Esophagus squamous epithelium (tissue), 5 donors: ENCODE data around the gene ARID3A. TPM values are rescaled to one million over a fixed set of nuclear protein-coding genes. Genes with fewer than 3 reads are reported as not detected.

Experiments used
- DNase-seq: peaks from one replicate; lab custom pipeline; 2025; lab: John Stamatoyannopoulos, UW
- H3K27ac ChIP-seq, 4 donors: fragments of 200-600 bp; sonication (generic); one replicate each; pipeline ENCODE4 v1.5.1; 2016 to 2019; ENCODE audit warnings: mild to moderate bottlenecking in 1 of 4
- H3K27me3 ChIP-seq, 4 donors: fragments of 200-600 bp; sonication (generic); 1 replicate in 3 of 4; 2 replicates in 1 of 4; pipeline versions ENCODE4 v1.5.1 to v1.6.0; 2017 to 2021; ENCODE audit warnings: antibody characterized with exemption in 1 of 4
- H3K36me3 ChIP-seq, 3 donors: fragments of 200-600 bp; sonication (generic); one replicate each; pipeline ENCODE4 v1.5.1; 2016 to 2019
- H3K4me1 ChIP-seq, 3 donors: fragments of 200-600 bp; sonication (generic); one replicate each; pipeline ENCODE4 v1.5.1; 2017 to 2019
- H3K4me3 ChIP-seq, 4 donors: fragments of 200-600 bp; sonication (generic); 1 replicate in 3 of 4; 2 replicates in 1 of 4; pipeline ENCODE4 v1.5.1; 2016 to 2019; ENCODE audit warnings: mild to moderate bottlenecking in 2 of 4, moderate library complexity in 1 of 4
- H3K9me3 ChIP-seq, 3 donors: fragments of 200-600 bp; sonication (generic); one replicate each; pipeline ENCODE4 v1.5.1; 2016 to 2019
- CTCF ChIP-seq, 6 experiments: fragments of 450-650 bp in 4 of 6; fragments of 200-600 bp in 2 of 6; sonication (generic) in 2 of 6; IDR thresholded peaks; one replicate each; pipeline ENCODE4 v1.5.1; 2016 to 2019; ENCODE audit warnings: antibody characterized with exemption in 6 of 6, mild to moderate bottlenecking in 4 of 6, moderate library complexity in 4 of 6
- POLR2A ChIP-seq, 4 donors: fragments of 450-650 bp; IDR thresholded peaks; one replicate each; pipeline ENCODE4 v1.6.1; 2017; ENCODE audit warnings: antibody characterized with exemption in 4 of 4, mild to moderate bottlenecking in 4 of 4, moderate library complexity in 3 of 4
- WGBS, 2 donors: methylation state at CpG; one replicate each; pipeline ENCODE4 v1.1.5; 2018; 5-methylcytosine and 5-hydroxymethylcytosine counted together
- intact Hi-C: fragments of 100-400 bp; cut with DNase I; formaldehyde crosslinking; loops from one replicate; pipeline ENCODE4 v1.15.0; 2022
- total RNA-seq, 4 donors: library from RNA; depleted of rRNA; stranded (reverse); fragments of >200 nt; gene quantifications; one replicate each; pipeline ENCODE4 v1.1.0, GENCODE V29; 2016
- donor health status: DM: yes; HTN: yes; CAD: no.

ARID3A gene
- total RNA-seq, 4 donors from 2014 or later, result 3.0 to 6.6 (median 4.7) TPM

- H3K4me3 ChIP-seq, result no peak overlapping the region
- no peak overlapping the region for H3K27ac ChIP-seq
- H3K9me3 ChIP-seq, result peaks cover 0 to 11% (median 7%) of the 10 kb centered on the region in 3 donors
- intact Hi-C loops, result loop anchor here (10.0 kb wide), 1 partner anchor 207 kb away; no protein-coding TSS in a partner anchor
- peaks cover 10 to 48% (median 14%) of the 10 kb centered on the region in 3 donors for H3K36me3 ChIP-seq
- no peak for TF ChIP-seq POLR2A (IDR thresholded peaks at IDR 0.05)
- no peak for TF ChIP-seq CTCF (IDR thresholded peaks at IDR 0.05)
- WGBS, 2 donors, result 89 to 95% methylated on average over 6 of the region's 6 CpGs
- no peaks in the 10 kb centered on the region for H3K4me1 ChIP-seq
- peaks cover 0 to 4% (median 0%) of the 10 kb centered on the region in 4 donors for H3K27me3 ChIP-seq
- DNase-seq, result no peak
These were observed 46.4 kb downstream of the ARID3A start for GRCh38 chr19:972281-972680.

GRCh38 chr19:973726-974563 is 48.1 kb downstream of the ARID3A start:
- H3K9me3 ChIP-seq, result peaks cover 0 to 11% (median 7%) of the 10 kb centered on the region in 3 donors
- intact Hi-C loops, result loop anchor here (10.0 kb wide), 1 partner anchor 209 kb away; no protein-coding TSS in a partner anchor
- peaks cover 0 to 4% (median 0%) of the 10 kb centered on the region in 4 donors for H3K27me3 ChIP-seq
- H3K27ac ChIP-seq, result no peak overlapping the region
- H3K36me3 ChIP-seq, result peaks cover 10 to 34% (median 14%) of the 10 kb centered on the region in 3 donors
- TF ChIP-seq CTCF (IDR thresholded peaks at IDR 0.05) (no peak), POLR2A (IDR thresholded peaks at IDR 0.05) (no peak)
- WGBS, 2 donors, result 83 to 100% methylated on average over 1 to 8 of the region's 29 CpGs
- DNase-seq, result no peak
- no peaks in the 10 kb centered on the region for H3K4me1 ChIP-seq
- no peak overlapping the region for H3K4me3 ChIP-seq

- intact Hi-C loops, result loop anchor here (10.0 kb wide), 1 partner anchor 210 kb away; no protein-coding TSS in a partner anchor
- peaks cover 10 to 27% (median 14%) of the 10 kb centered on the region in 3 donors for H3K36me3 ChIP-seq
- no peak overlapping the region for H3K4me3 ChIP-seq
- 66 to 100% methylated on average over 2 to 13 of the region's 37 CpGs for WGBS, 2 donors
- TF ChIP-seq CTCF (IDR thresholded peaks at IDR 0.05) (no peak), POLR2A (IDR thresholded peaks at IDR 0.05) (no peak)
- no peak overlapping the region for H3K27ac ChIP-seq
- peaks cover 0 to 10% (median 0%) of the 10 kb centered on the region in 4 donors for H3K27me3 ChIP-seq
- peaks cover 0 to 11% (median 7%) of the 10 kb centered on the region in 3 donors for H3K9me3 ChIP-seq
- no peak for DNase-seq
- peaks cover 0 to 6% (median 0%) of the 10 kb centered on the region in 3 donors for H3K4me1 ChIP-seq
These were observed 48.9 kb downstream of the ARID3A start for GRCh38 chr19:974564-975257.

GRCh38 chr19:976476-976875 is 50.6 kb downstream of the ARID3A start:
- peaks cover 0 to 9% (median 0%) of the 10 kb centered on the region in 3 donors for H3K36me3 ChIP-seq
- peaks cover 0 to 15% (median 0%) of the 10 kb centered on the region in 3 donors for H3K4me1 ChIP-seq
- WGBS, 2 donors, result 59 to 68% methylated on average over 4 to 5 of the region's 10 CpGs
- no peaks in the 10 kb centered on the region for H3K9me3 ChIP-seq
- DNase-seq, result no peak
- no peak overlapping the region for H3K27ac ChIP-seq
- H3K4me3 ChIP-seq, result no peak overlapping the region
- H3K27me3 ChIP-seq, result peaks cover 0 to 20% (median 0%) of the 10 kb centered on the region in 4 donors
- intact Hi-C loops, result loop anchor here (10.0 kb wide), 1 partner anchor 212 kb away; no protein-coding TSS in a partner anchor
- TF ChIP-seq POLR2A (IDR thresholded peaks at IDR 0.05), result no peak
- TF ChIP-seq CTCF (IDR thresholded peaks at IDR 0.05), result no peak
